Neuronal stem cell (in vitro differentiated cells): ENCODE measurements around the gene KDM5A.

ENCODE experiments used
- DNase-seq: peaks from one replicate; pipeline ENCODE4 v3.0.0-alpha.2; 2013; ENCODE audit warnings: low spot score
- H2AFZ ChIP-seq: one replicate; pipeline ENCODE4 v1.6.1; 2013; ENCODE audit warnings: mild to moderate bottlenecking, low read length, inconsistent platforms
- H2AK5ac ChIP-seq: 2 replicates; pipeline ENCODE4 v1.6.1; 2013; ENCODE audit warnings: low read depth, mild to moderate bottlenecking, inconsistent platforms, low read length, moderate library complexity, mixed read lengths
- H2BK120ac ChIP-seq: 2 replicates; pipeline ENCODE4 v1.6.1; 2013; ENCODE audit warnings: low read depth, mild to moderate bottlenecking, inconsistent platforms, low read length, moderate library complexity, mixed read lengths
- H2BK12ac ChIP-seq: one replicate; pipeline ENCODE4 v1.6.1; 2013; ENCODE audit warnings: low read length, inconsistent platforms
- H2BK15ac ChIP-seq: 2 replicates; pipeline ENCODE4 v1.6.1; 2013; ENCODE audit warnings: mild to moderate bottlenecking, low read length, inconsistent platforms, mixed read lengths
- H2BK5ac ChIP-seq: one replicate; pipeline ENCODE4 v1.6.1; 2013; ENCODE audit warnings: inconsistent platforms, mild to moderate bottlenecking, low read length, moderate library complexity
- H3K14ac ChIP-seq: one replicate; pipeline ENCODE4 v1.6.1; 2013; ENCODE audit warnings: low read length, inconsistent platforms
- H3K18ac ChIP-seq: 2 replicates; pipeline ENCODE4 v1.6.1; 2013; ENCODE audit warnings: low read length, inconsistent platforms
- H3K23ac ChIP-seq: 2 replicates; pipeline ENCODE4 v1.6.1; 2013; ENCODE audit warnings: low read depth, mild to moderate bottlenecking, mixed read lengths, low read length, inconsistent platforms; ENCODE audit not compliant: poor library complexity
- H3K27ac ChIP-seq: replicated peaks from 3 replicates; pipeline ENCODE4 v1.5.1; 2013; ENCODE audit warnings: low read length, inconsistent platforms
- H3K27me3 ChIP-seq, 3 experiments: 2 replicates each; pipeline ENCODE4 v1.6.1; 2013; ENCODE audit warnings: low read length in 3 of 3, mild to moderate bottlenecking in 2 of 3, inconsistent platforms in 1 of 3, low read depth in 1 of 3, mixed read lengths in 1 of 3, moderate library complexity in 1 of 3; ENCODE audit not compliant: control insufficient read depth in 3 of 3, insufficient read depth in 3 of 3
- H3K36me3 ChIP-seq, 2 donors: replicated peaks in 1 of 2; 2 replicates each; pipeline ENCODE4 v1.6.1; 2013; ENCODE audit warnings: low read length in 2 of 2; ENCODE audit not compliant: control insufficient read depth in 2 of 2, insufficient read depth in 2 of 2
- H3K4ac ChIP-seq: 2 replicates; pipeline ENCODE4 v1.6.1; 2013; ENCODE audit warnings: inconsistent platforms, mild to moderate bottlenecking, low read length, moderate library complexity
- H3K4me1 ChIP-seq, 2 donors: 1 replicate in 1 of 2; 2 replicates in 1 of 2; pipeline ENCODE4 v1.6.1; 2013; ENCODE audit warnings: low read length in 2 of 2, low read depth in 1 of 2; ENCODE audit not compliant: control insufficient read depth in 2 of 2, insufficient read depth in 1 of 2
- H3K4me2 ChIP-seq: one replicate; pipeline ENCODE4 v1.6.1; 2013; ENCODE audit warnings: mild to moderate bottlenecking, low read length, inconsistent platforms; ENCODE audit not compliant: insufficient read depth, poor library complexity, severe bottlenecking
- H3K4me3 ChIP-seq, 2 donors: 2 replicates each; pipeline ENCODE4 v1.5.1; 2013; ENCODE audit warnings: low read length in 2 of 2, mild to moderate bottlenecking in 2 of 2, inconsistent platforms in 1 of 2, moderate library complexity in 1 of 2
- H3K79me1 ChIP-seq: one replicate; pipeline ENCODE4 v1.6.1; 2013; ENCODE audit warnings: low read depth, mild to moderate bottlenecking, inconsistent platforms, low read length, moderate library complexity
- H3K9ac ChIP-seq: one replicate; pipeline ENCODE4 v1.6.1; 2013; ENCODE audit warnings: mild to moderate bottlenecking, low read depth, low read length, inconsistent platforms; ENCODE audit not compliant: poor library complexity
- H3K9me3 ChIP-seq, 2 donors: replicated peaks in 1 of 2; 2 replicates each; pipeline versions ENCODE3 to v1.6.1; 2013; ENCODE audit warnings: low read length in 2 of 2, mild to moderate bottlenecking in 2 of 2, inconsistent platforms in 1 of 2, low read depth in 1 of 2, mixed read lengths in 1 of 2, moderate library complexity in 1 of 2; ENCODE audit not compliant: control insufficient read depth in 2 of 2, insufficient read depth in 1 of 2
- H4K8ac ChIP-seq: one replicate; pipeline ENCODE4 v1.6.1; 2013; ENCODE audit warnings: low read depth, mild to moderate bottlenecking, inconsistent platforms, low read length, moderate library complexity
- H4K91ac ChIP-seq: one replicate; pipeline ENCODE4 v1.6.1; 2013; ENCODE audit warnings: low read length, low read depth, mild to moderate bottlenecking, inconsistent platforms; ENCODE audit not compliant: poor library complexity
- WGBS, 2 donors: extraction: QIAGEN DNeasy Blood & Tissue Kit; methylation state at CpG; one replicate each; pipeline ENCODE4 v1.1.7; 2013; ENCODE audit warnings: missing lambda C conversion rate in 2 of 2, mixed read lengths in 1 of 2; ENCODE audit not compliant: insufficient read length in 2 of 2, insufficient replicate concordance in 1 of 2; ENCODE audit errors: extremely low coverage in 2 of 2; 5-methylcytosine and 5-hydroxymethylcytosine counted together

The KDM5A gene

GRCh38 chr12:292186-292585 is 96.9 kb downstream of the KDM5A start:
- Histone ChIP-seq H3K9ac (no peak overlapping the region), H3K4ac (no peak overlapping the region), H3K4me3 (no peak overlapping the region), H4K91ac (no peak overlapping the region), H4K8ac (no peak overlapping the region), H3K4me1 (no peaks in the 10 kb centered on the region), H3K14ac (no peak overlapping the region), H3K18ac (no peak overlapping the region), H3K27me3 (no peaks in the 10 kb centered on the region), H3K23ac (no peak overlapping the region), H2BK5ac (no peak overlapping the region), H3K36me3 (peaks cover 14 to 86% of the 10 kb centered on the region in 2 donors), H2BK12ac (no peak overlapping the region), H2AK5ac (no peak overlapping the region), H2AFZ (no peak overlapping the region), H3K79me1 (no peaks in the 10 kb centered on the region), H2BK120ac (no peak overlapping the region), H3K27ac (no peak overlapping the region), H3K9me3 (no peaks in the 10 kb centered on the region), H3K4me2 (no peak overlapping the region), H2BK15ac (no peak overlapping the region)
- WGBS, 2 donors = no CpG with 5 or more reads among the region's 1 CpG
- DNase-seq = no peak

- no peak overlapping the region for H4K8ac ChIP-seq
- H3K14ac ChIP-seq = no peak overlapping the region
- no peaks in the 10 kb centered on the region for H3K79me1 ChIP-seq
- H3K9ac ChIP-seq = no peak overlapping the region
- H4K91ac ChIP-seq = no peak overlapping the region
- H2AK5ac ChIP-seq = no peak overlapping the region
- H3K4me3 ChIP-seq = no peak overlapping the region
- no peaks in the 10 kb centered on the region for H3K4me1 ChIP-seq
- no peak overlapping the region for H2AFZ ChIP-seq
- H2BK12ac ChIP-seq = no peak overlapping the region
- H2BK5ac ChIP-seq = no peak overlapping the region
- H3K18ac ChIP-seq = no peak overlapping the region
- H3K4me2 ChIP-seq = no peak overlapping the region
- no peak for DNase-seq
- H3K27ac ChIP-seq = no peak overlapping the region
- H3K36me3 ChIP-seq = peaks cover 8 to 86% of the 10 kb centered on the region in 2 donors
- H3K23ac ChIP-seq = no peak overlapping the region
- no peaks in the 10 kb centered on the region for H3K27me3 ChIP-seq
- H2BK15ac ChIP-seq = no peak overlapping the region
- no peak overlapping the region for H3K4ac ChIP-seq
- H2BK120ac ChIP-seq = no peak overlapping the region
- H3K9me3 ChIP-seq = no peaks in the 10 kb centered on the region
- WGBS, 2 donors = no CpG with 5 or more reads among the region's 1 CpG
Observed at GRCh38 chr12:291153-291723, 97.9 kb downstream of the KDM5A start.

GRCh38 chr12:288687-289086 is 100.4 kb downstream of the KDM5A start:
- Histone ChIP-seq H3K4me1 (no peaks in the 10 kb centered on the region), H3K4me3 (no peak overlapping the region), H4K8ac (no peak overlapping the region), H3K9ac (no peak overlapping the region), H2BK12ac (no peak overlapping the region), H3K4me2 (no peak overlapping the region), H3K23ac (no peak overlapping the region), H3K14ac (no peak overlapping the region), H4K91ac (no peak overlapping the region), H3K4ac (no peak overlapping the region), H2AK5ac (no peak overlapping the region), H2BK120ac (no peak overlapping the region), H3K79me1 (no peaks in the 10 kb centered on the region), H3K27me3 (no peaks in the 10 kb centered on the region), H3K9me3 (no peaks in the 10 kb centered on the region), H2AFZ (no peak overlapping the region), H2BK15ac (no peak overlapping the region), H2BK5ac (no peak overlapping the region), H3K27ac (no peak overlapping the region), H3K18ac (no peak overlapping the region), H3K36me3 (peaks cover 10 to 85% of the 10 kb centered on the region in 2 donors)
- no peak for DNase-seq
- WGBS, 2 donors = no CpG with 5 or more reads among the region's 5 CpGs

DNA sequence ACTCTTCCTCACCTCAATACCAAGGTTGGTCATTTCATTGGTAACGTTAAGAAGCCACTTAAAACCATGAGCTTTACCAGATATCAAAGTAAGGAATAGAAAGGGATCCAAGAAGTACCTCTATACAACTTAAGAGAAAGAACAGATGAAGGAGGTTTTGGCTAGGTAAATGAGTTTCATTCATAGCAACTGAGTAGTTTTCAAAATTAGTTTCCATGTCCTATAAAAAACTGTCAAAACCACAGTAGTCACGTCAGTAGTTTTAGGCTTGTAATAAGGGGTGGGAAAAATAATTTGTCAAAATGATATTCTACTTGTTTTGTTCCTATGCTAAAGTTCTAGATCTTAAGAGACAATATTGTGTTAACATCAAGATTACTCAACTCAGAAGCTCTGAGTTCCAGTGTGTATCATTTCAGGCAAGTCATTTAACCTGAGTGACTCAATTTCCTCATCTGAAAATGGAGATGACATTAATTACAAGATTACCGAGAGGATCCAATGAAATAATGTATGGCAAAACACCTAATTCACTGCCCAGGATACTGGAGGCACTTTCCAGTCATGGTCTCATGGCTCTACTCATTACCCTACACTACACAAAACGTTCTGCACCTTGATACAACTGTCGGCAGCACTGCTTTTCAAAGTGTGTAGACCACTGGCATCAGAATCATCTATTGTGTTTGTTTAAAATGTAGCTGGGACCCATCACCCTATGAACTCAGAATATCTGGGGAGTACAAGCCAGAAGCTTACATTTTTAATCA is 102.4 kb downstream of the KDM5A start:
- Histone ChIP-seq H3K4me3 (no peak overlapping the region), H3K9ac (no peak overlapping the region), H3K36me3 (peaks cover 6 to 85% of the 10 kb centered on the region in 2 donors), H2BK120ac (no peak overlapping the region), H3K4me1 (no peaks in the 10 kb centered on the region), H3K79me1 (no peaks in the 10 kb centered on the region), H3K4me2 (no peak overlapping the region), H3K14ac (no peak overlapping the region), H4K8ac (no peak overlapping the region), H2AFZ (no peak overlapping the region), H4K91ac (no peak overlapping the region), H3K9me3 (no peaks in the 10 kb centered on the region), H3K23ac (no peak overlapping the region), H3K27ac (no peak overlapping the region), H3K18ac (no peak overlapping the region), H2BK5ac (no peak overlapping the region), H2BK12ac (no peak overlapping the region), H2AK5ac (no peak overlapping the region), H2BK15ac (no peak overlapping the region), H3K27me3 (no peaks in the 10 kb centered on the region), H3K4ac (no peak overlapping the region)
- DNase-seq = no peak
- no CpG with 5 or more reads among the region's 5 CpGs for WGBS, 2 donors
